HG03097 (cell line): ENCODE data around the gene GUCY1A2.
"Not testable (repeated sequence)": the region's sequence is repeated elsewhere in the genome, so short reads cannot be mapped to it uniquely, and the experiment has no call there.

Experiments used
- ATAC-seq: cut with Tn5 transposase; IDR thresholded peaks from one replicate; pipeline ENCODE4 v1.9.1; 2021; ENCODE audit not compliant: unreplicated experiment, low FRiP score

Gene GUCY1A2

DNA sequence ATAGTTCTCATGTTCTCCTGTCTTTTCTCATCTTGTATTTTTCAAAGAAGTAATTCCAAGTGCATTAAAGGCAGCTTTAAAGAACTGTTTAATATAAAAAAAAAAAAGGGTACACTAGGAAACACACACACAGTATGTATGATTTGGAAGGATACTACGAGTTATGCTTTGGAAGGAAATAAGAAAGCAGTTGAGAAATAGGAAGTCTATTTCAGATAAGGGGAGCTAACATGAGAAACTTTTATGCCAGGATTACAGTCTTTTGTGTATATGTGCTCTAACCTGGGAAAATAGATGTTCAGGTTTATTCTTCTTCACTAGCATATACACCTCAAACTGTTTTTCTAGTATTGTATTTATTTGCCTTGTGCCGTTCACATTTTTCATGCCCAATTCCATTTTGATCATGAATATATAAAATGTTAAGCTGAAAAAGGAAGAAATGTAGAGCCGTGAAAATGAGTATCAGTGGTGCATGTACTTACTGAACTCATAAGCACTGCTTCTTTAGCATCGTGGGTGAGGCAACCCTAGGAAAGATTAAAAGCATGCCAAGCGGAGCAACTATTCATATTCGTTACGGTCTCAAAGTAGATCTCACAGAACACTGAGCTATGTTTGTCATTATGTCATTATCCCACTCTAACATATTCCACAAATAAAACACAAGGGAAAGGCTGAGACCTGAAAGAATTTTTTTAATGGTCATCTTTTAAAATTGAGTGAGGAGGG is 59.6 kb downstream of the GUCY1A2 start:
- ATAC-seq, result no peak

GRCh38 chr11:106957030-106957482 is 61.2 kb downstream of the GUCY1A2 start:
- no peak for ATAC-seq

DNA sequence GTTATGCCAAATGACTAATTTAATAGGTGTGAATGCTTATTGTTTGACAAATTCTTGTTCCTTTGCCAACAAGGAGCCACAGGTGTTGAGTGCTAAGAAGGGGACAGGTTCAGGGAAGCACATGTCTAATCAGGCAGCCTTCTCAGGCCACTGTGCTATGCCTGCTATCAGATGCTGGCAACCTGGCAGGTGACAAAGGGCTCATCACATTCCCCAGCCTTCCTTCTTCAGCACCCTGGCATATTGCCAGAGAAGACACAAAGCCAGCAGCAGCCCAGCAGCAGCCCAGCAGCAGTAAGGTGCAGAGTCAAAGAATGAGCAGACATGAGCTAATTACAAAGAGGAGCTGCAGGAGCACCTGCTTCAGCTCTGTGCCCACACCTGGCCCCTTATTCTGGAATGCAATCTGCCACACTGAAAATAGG is 68.2 kb downstream of the GUCY1A2 start:
- ATAC-seq, result no peak

GRCh38 chr11:106943089-106943488 is 75.2 kb downstream of the GUCY1A2 start:
- no peak for ATAC-seq

- no peak for ATAC-seq
Measured at GRCh38 chr11:106939157-106939556, 79.1 kb downstream of the GUCY1A2 start.

- ATAC-seq, result no peak
Measured at GRCh38 chr11:106937111-106937510, 81.2 kb downstream of the GUCY1A2 start.

- ATAC-seq, result no peak
Measured at GRCh38 chr11:106925245-106925644, 93.0 kb downstream of the GUCY1A2 start.

- ATAC-seq, result no peak
Measured at GRCh38 chr11:106920899-106921509, 97.3 kb downstream of the GUCY1A2 start.

GRCh38 chr11:106917973-106918372 is 100.3 kb downstream of the GUCY1A2 start:
- peak; percentile 77 for ATAC-seq

GRCh38 chr11:106914409-106914808 is 103.9 kb downstream of the GUCY1A2 start:
- no peak for ATAC-seq

DNA sequence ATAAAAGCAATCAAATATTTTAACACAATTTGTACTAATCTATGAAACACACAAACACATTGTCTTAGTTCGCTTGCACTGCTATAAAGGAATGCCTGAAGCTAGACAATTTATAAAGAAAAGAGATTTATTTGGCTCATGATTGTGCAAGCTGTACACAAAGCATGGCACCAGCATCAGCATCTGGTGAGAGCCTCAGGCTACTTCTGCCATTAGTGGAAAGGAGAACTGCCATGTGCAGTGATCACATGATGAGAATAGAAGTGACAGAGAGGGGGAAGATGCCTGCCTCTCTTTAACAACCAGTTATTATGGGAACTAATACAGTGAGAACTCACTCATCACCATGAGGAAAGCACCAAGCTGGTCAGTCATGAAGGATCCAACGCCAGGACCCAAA is 105.1 kb downstream of the GUCY1A2 start:
- no peak for ATAC-seq

GRCh38 chr11:106904826-106905225 is 113.5 kb downstream of the GUCY1A2 start:
- no peak for ATAC-seq

DNA sequence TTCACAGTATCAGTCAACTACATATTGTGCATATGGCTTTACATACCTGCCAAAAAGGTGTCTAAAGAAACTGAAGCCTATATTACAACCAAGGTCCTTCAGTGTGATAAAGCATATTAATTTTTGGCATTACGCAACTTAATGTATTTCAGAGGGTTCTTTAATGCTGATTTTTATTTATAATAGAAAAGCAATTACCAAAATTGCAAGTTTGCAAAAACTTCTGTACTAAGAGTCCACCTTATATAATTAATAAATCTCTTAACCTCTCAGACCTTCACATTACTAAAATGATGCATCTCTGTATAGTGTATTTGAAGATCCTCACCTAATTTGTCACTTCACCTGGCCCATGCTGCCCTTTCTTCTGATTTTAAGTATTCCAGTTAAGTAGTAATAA is 128.6 kb downstream of the GUCY1A2 start:
- ATAC-seq, result no peak

- ATAC-seq, result no peak
Measured at GRCh38 chr11:106888386-106888785, 129.9 kb downstream of the GUCY1A2 start.

GRCh38 chr11:106883693-106884092 is 134.6 kb downstream of the GUCY1A2 start:
- not testable (repeated sequence) for ATAC-seq

DNA sequence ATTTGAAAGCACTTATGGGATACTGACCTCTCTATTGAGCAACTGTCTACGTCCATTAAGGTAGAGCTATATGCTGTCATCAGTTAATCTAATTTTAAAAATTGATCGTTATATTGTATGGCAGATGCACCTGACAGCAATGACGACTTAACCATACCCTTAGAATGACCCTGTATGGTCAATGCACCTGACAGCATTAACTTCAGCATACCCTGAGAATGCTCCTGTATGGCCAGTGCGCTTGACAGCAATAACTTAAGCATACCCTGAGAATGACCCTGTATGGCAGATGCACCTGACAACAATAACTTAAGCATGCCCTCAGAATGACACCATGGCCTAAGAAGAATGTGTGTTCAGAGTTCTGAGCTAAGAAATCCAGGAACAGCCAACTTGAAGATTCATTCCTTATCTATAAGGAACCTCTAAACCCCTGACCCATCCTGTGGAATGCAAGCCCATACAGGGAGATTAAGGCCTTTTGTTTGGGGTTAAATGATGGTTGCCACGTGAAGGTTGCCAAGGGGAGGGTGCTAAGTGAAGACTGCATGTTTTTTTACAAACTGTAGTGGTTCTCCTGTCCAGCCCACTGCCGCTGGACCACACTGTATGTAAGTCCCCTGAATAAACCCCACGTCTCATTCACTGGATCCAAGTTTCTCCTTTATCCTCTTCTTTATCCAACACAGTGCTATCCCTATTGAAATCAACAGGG is 138.3 kb downstream of the GUCY1A2 start:
- ATAC-seq, result no peak

GRCh38 chr11:106879029-106879428 is 139.2 kb downstream of the GUCY1A2 start:
- ATAC-seq, result no peak

- ATAC-seq, result no peak
Measured at GRCh38 chr11:106875013-106875412, 143.3 kb downstream of the GUCY1A2 start.

- ATAC-seq, result no peak
Measured at GRCh38 chr11:106872246-106872645, 146.0 kb downstream of the GUCY1A2 start.

DNA sequence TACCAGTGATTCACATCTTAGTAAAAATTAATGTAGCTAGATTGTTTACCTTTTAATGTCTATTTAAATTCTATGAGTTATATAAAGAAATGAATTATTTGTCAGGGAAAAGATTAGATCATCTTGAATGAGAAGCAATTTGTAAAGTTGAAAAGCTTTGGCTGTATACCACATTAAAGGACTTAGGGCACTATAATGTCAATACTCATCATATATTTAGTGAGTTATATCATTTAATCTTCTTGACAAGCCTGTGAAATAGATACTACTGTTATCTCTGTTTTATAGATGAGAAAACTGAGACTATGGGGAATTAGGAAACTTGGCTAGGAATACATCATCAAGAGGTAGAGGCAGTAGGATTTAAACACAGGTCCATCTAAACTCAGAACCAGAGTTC is 160.1 kb downstream of the GUCY1A2 start:
- no peak for ATAC-seq

GRCh38 chr11:106856566-106856965 is 161.7 kb downstream of the GUCY1A2 start:
- no peak for ATAC-seq

DNA sequence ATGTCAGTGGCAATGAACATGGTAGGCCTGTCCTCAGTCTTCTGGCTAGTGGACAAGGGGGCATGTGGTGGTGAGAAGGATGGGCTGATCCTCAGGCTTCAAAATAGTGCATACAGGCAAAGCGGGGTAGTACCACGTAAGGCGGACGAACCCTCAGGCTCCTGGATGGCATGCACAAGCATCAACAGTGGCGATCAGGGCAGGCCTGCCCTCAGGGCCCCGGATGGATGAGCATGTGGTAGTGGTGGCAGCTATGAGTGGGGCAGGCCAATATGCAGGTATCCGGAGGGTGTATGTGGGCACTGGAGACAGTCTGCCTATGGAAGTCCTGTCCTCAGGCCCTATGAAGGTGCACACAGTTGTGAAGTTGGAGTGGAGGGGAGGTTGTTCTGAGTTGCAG is 163.8 kb downstream of the GUCY1A2 start:
- ATAC-seq, result no peak
